ENCODE data around the gene SPIN2B.

Gene SPIN2B

GRCh38 chrX:57070185-57070984 lies 51.0 kb downstream of the SPIN2B start:
- no peak for FAIRE-seq

All from islet of Langerhans (tissue), 1 donor.